ENCODE measurements around the gene NTRK2.

GRCh38 chr9:84818791-84819190 lies 149.3 kb downstream of the NTRK2 start:
- TF ChIP-seq ISL1 (CRISPR knock-in tag; IDR thresholded peaks at IDR 0.05) (no peak), PATZ1 (CRISPR knock-in tag; IDR thresholded peaks at IDR 0.05; ENCODE audit: borderline replicate concordance) (no peak), ZNF8 (CRISPR knock-in tag; IDR thresholded peaks at IDR 0.05) (no peak), GLIS3 (CRISPR knock-in tag; IDR thresholded peaks at IDR 0.05) (no peak), ZFP3 (CRISPR knock-in tag; IDR thresholded peaks at IDR 0.05) (no peak), PPARA (CRISPR knock-in tag; IDR thresholded peaks at IDR 0.05; ENCODE audit: borderline replicate concordance) (no peak)
